Measurements from ENCODE around the gene CTBS.

Gene CTBS

DNA sequence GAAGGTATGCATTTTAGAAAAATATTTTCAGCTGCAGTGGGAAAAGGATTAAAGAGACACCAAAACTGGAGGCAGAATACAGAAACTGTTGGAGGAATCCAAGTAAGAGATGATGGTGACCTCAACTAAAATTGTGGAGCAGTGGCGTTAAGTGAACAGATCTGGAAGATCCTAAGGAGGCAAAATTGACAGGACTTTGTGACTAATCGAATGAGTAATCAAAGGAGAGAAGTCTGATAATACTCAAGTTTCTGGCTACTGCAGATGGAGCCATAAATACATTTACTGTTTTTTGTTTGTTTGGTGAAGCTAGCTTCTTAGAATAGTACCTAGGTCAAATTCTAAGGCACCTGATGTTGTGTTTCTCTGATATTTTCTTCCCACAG is 3.1 kb downstream of the CTBS start (continued):
- TF ChIP-seq, protein P1, sequence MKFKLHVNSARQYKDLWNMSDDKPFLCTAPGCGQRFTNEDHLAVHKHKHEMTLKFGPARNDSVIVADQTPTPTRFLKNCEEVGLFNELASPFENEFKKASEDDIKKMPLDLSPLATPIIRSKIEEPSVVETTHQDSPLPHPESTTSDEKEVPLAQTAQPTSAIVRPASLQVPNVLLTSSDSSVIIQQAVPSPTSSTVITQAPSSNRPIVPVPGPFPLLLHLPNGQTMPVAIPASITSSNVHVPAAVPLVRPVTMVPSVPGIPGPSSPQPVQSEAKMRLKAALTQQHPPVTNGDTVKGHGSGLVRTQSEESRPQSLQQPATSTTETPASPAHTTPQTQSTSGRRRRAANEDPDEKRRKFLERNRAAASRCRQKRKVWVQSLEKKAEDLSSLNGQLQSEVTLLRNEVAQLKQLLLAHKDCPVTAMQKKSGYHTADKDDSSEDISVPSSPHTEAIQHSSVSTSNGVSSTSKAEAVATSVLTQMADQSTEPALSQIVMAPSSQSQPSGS (tag by site-specific recombination; IDR thresholded peaks at IDR 0.05; ENCODE audit: low read depth), result no peak
- TF ChIP-seq ZNF624 (tag by site-specific recombination; IDR thresholded peaks at IDR 0.05) (no peak), ZNF544 (tag by site-specific recombination; IDR thresholded peaks at IDR 0.05) (no peak)

DNA sequence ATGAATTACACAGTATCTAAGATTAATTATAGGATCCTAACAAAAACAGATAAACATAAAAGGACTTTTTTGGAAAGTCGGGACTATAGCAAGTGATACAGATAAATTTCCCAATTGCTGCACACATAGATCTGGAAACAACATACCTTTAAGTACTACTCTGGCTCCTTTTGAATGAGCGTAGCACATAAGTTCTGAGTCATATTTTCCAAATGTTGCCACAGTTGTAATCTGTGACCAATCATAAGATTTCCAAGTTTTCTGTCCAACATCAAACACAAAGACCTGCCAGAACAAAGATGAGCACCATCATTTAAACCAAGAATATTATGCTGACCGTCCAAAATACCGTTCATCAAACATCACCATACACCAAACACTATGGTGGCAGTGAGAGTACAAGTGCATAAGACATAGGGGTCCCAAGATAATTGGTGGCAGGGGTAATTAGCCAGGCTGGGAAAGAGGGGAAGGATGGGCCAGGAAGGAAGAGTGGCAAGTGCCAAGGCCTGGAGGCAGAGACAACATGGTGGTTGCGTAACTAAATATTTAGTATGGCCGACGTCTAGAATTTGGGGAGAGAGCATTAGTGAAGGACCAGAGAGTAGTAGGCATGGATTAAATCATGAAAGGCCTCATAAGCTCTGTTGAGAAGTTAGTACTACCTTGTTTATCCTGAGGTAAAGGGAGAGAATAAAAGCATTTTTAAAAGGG is 3.6 kb downstream of the CTBS start:
- Histone ChIP-seq H3K27ac (ENCODE audit: extremely low read depth, low read depth, low read length) (no peak overlapping the region), H3K4me3 (ENCODE audit: low read depth, low read length) (no peak overlapping the region), H3K36me3 (ENCODE audit: control insufficient read depth in 2 of 2, insufficient read depth in 1 of 2, low read length in 2 of 2) (peaks cover 0 to 32% of the 10 kb centered on the region in 2 experiments; a peak in 1 of 3 replicates), H3K9me3 (ENCODE audit: control insufficient read depth, insufficient read depth, low read depth, low read length) (no peaks in the 10 kb centered on the region), H3K4me1 (ENCODE audit: control insufficient read depth, insufficient read depth, low read length) (no peaks in the 10 kb centered on the region)
- TF ChIP-seq ZNF561 (tag by site-specific recombination; IDR thresholded peaks at IDR 0.05; ENCODE audit: borderline replicate concordance) (no peak), ZNF140 (tag by site-specific recombination; IDR thresholded peaks at IDR 0.05) (0 out of 2 replicates have a peak, but pooled peaks have one; percentile 10)
- CTCF ChIA-PET, result no interaction called here
- POLR2A ChIA-PET, result no interaction called here

DNA sequence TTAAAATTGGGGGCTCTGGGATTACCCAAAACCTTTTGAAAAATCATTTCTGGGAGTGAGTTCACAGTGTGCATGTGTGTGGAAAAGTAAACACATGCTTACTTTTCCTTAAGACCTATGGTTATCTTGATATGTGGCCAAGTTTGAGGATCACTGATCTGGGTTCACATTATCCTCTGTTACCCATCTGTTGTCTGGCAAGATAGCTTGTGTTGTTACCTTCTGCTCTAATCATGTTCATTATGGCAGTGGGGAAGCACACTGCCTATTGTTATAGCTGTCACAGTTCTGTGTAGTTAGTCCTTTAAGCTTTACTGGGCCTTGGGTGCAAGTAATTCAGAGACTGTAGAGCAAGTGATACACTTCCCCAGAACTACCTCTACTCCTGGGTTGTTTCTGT is 5.0 kb downstream of the CTBS start:
- H3K4me3 ChIP-seq (ENCODE audit: low read depth, low read length), result no peak overlapping the region
- H3K27ac ChIP-seq (ENCODE audit: extremely low read depth, low read depth, low read length), result no peak overlapping the region
- peaks cover 4 to 38% of the 10 kb centered on the region in 2 experiments; a peak in 2 of 3 replicates for H3K36me3 ChIP-seq (ENCODE audit: control insufficient read depth in 2 of 2, insufficient read depth in 1 of 2, low read length in 2 of 2)
- TF ChIP-seq, protein P2, sequence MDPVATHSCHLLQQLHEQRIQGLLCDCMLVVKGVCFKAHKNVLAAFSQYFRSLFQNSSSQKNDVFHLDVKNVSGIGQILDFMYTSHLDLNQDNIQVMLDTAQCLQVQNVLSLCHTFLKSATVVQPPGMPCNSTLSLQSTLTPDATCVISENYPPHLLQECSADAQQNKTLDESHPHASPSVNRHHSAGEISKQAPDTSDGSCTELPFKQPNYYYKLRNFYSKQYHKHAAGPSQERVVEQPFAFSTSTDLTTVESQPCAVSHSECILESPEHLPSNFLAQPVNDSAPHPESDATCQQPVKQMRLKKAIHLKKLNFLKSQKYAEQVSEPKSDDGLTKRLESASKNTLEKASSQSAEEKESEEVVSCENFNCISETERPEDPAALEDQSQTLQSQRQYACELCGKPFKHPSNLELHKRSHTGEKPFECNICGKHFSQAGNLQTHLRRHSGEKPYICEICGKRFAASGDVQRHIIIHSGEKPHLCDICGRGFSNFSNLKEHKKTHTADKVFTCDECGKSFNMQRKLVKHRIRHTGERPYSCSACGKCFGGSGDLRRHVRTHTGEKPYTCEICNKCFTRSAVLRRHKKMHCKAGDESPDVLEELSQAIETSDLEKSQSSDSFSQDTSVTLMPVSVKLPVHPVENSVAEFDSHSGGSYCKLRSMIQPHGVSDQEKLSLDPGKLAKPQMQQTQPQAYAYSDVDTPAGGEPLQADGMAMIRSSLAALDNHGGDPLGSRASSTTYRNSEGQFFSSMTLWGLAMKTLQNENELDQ (tag by site-specific recombination; IDR thresholded peaks at IDR 0.05; ENCODE audit: low read depth), result no peak
- no peak for TF ChIP-seq ZNF510 (tag by site-specific recombination; IDR thresholded peaks at IDR 0.05; ENCODE audit: insufficient replicate concordance)
- TF ChIP-seq FEZF1 (tag by site-specific recombination; IDR thresholded peaks at IDR 0.05), result no peak
- no peak for TF ChIP-seq SCRT2 (tag by site-specific recombination; IDR thresholded peaks at IDR 0.05)
- TF ChIP-seq, protein P3, sequence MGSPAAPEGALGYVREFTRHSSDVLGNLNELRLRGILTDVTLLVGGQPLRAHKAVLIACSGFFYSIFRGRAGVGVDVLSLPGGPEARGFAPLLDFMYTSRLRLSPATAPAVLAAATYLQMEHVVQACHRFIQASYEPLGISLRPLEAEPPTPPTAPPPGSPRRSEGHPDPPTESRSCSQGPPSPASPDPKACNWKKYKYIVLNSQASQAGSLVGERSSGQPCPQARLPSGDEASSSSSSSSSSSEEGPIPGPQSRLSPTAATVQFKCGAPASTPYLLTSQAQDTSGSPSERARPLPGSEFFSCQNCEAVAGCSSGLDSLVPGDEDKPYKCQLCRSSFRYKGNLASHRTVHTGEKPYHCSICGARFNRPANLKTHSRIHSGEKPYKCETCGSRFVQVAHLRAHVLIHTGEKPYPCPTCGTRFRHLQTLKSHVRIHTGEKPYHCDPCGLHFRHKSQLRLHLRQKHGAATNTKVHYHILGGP (tag by site-specific recombination; IDR thresholded peaks at IDR 0.05), result no peak
- TF ChIP-seq ZNF514 (tag by site-specific recombination; IDR thresholded peaks at IDR 0.05), result no peak
- no peak for TF ChIP-seq ZNF335 (tag by site-specific recombination; conservative IDR thresholded peaks at IDR 0.05)
- no peak for TF ChIP-seq ZNF658 (tag by site-specific recombination; IDR thresholded peaks at IDR 0.05)
- TF ChIP-seq ZNF768 (tag by site-specific recombination; IDR thresholded peaks at IDR 0.05), result no peak
- TF ChIP-seq, protein P4, sequence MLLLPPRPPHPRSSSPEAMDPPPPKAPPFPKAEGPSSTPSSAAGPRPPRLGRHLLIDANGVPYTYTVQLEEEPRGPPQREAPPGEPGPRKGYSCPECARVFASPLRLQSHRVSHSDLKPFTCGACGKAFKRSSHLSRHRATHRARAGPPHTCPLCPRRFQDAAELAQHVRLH (tag by site-specific recombination; IDR thresholded peaks at IDR 0.05), result no peak
- CTCF ChIA-PET, result interaction anchor here (0.5 kb wide), 1 partner anchor 146 kb away, joined by 3 read pairs; no protein-coding TSS in a partner anchor
- H3K4me1 ChIP-seq (ENCODE audit: control insufficient read depth, insufficient read depth, low read length), result no peaks in the 10 kb centered on the region
- POLR2A ChIA-PET, result no interaction called here
- no peaks in the 10 kb centered on the region for H3K9me3 ChIP-seq (ENCODE audit: control insufficient read depth, insufficient read depth, low read depth, low read length)
